Adrenal gland (tissue), 12 donors: ENCODE data around the gene USF1. TPM values are rescaled to one million over a fixed set of nuclear protein-coding genes. Genes with fewer than 3 reads are reported as not detected.

Experiments
- DNase-seq, 7 donors: peaks; one replicate each; pipeline ENCODE4 v3.0.0-alpha.2; 2019 to 2020
- H3K27ac ChIP-seq, 5 donors: fragments of 200-600 bp; sonication (generic) in 4 of 5; 1 replicate in 3 of 5; 2 replicates in 2 of 5; pipeline versions ENCODE4 v1.5.1 to v1.8.0; 2016 to 2020; ENCODE audit warnings: mild to moderate bottlenecking in 1 of 5
- H3K27me3 ChIP-seq: fragments of 200-600 bp; 2 replicates; pipeline ENCODE4 v1.8.0; 2021
- H3K36me3 ChIP-seq, 2 donors: fragments of 200-600 bp; replicated peaks in 1 of 2; 1 replicate in 1 of 2; 2 replicates in 1 of 2; pipeline versions ENCODE4 v1.5.1 to v1.8.0; 2018 to 2022
- H3K4me1 ChIP-seq, 2 donors: fragments of 200-600 bp; replicated peaks in 1 of 2; 1 replicate in 1 of 2; 2 replicates in 1 of 2; pipeline versions ENCODE4 v1.5.1 to v1.8.0; 2018 to 2021
- H3K4me3 ChIP-seq, 4 donors: fragments of 200-600 bp; sonication (generic) in 3 of 4; one replicate each; pipeline ENCODE4 v1.5.1; 2016 to 2018
- H3K9me3 ChIP-seq, 3 donors: fragments of 200-600 bp; sonication (generic) in 1 of 3; replicated peaks in 1 of 3; 1 replicate in 2 of 3; 2 replicates in 1 of 3; pipeline versions ENCODE4 v1.5.1 to v1.8.0; 2016 to 2021
- POLR2A ChIP-seq, 2 donors: fragments of 450-650 bp; IDR thresholded peaks; one replicate each; pipeline ENCODE4 v1.6.1; 2017; ENCODE audit warnings: antibody characterized with exemption in 2 of 2, mild to moderate bottlenecking in 2 of 2, moderate library complexity in 1 of 2
- WGBS, 4 donors: extraction: QIAGEN DNeasy Blood & Tissue Kit in 2 of 4; methylation state at CpG; one replicate each; pipeline versions ENCODE4 v1.1.5 to v1.1.7; 2013 to 2017; 5-methylcytosine and 5-hydroxymethylcytosine counted together
- intact Hi-C, 2 donors: fragments of 100-400 bp; cut with DNase I; formaldehyde crosslinking; loops; one replicate each; pipeline versions ENCODE4 v1.14.1 to v1.15.0; 2022 to 2023
- polyA plus RNA-seq, 3 donors: library from polyadenylated mRNA; stranded (reverse); fragments of 200-250 nt in 2 of 3; fragments of 350-450 nt in 1 of 3; fragmentation: Illumina TruSeq in 1 of 3; extraction: RNeasy Lipid Tissue Mini Kit (QIAGEN cat#74804) in 1 of 3; gene quantifications; one replicate each; pipeline ENCODE4 v1.2.3, GENCODE V29; 2013 to 2014
- total RNA-seq, 9 donors: library from RNA; depleted of rRNA in 4 of 9; stranded (reverse); fragments of >200 nt in 4 of 9; fragments of 120-200 nt in 1 of 9; fragmentation: NEBNext Ultra II Directional in 1 of 9; extraction: Animal tissue kit (Norgen Biotek cat#: 25700) in 1 of 9; gene quantifications; one replicate each; pipeline versions ENCODE4 v1.1.0 to v1.2.4, GENCODE V29; 2013 to 2023
- TF ChIP-seq, protein P1 (sequence below), 6 experiments: fragments of 450-650 bp in 4 of 6; fragments of 200-600 bp in 2 of 6; sonication (generic) in 1 of 6; IDR thresholded peaks; 1 replicate in 5 of 6; 2 replicates in 1 of 6; pipeline versions ENCODE4 v1.5.1 to v1.8.0; 2016 to 2021; ENCODE audit warnings: antibody characterized with exemption in 6 of 6, mild to moderate bottlenecking in 2 of 6, moderate library complexity in 1 of 6
- donor health status: healthy with polysubstance abuse.
- donor health status: Bipolar disorder and iron deficiency.
- donor health status: DM: yes; HTN: yes; CAD: no.
- donor health status: DM: no; HTN: no; CAD: no.
- donor health status: DM: no; HTN: no; CAD: no.
- donor health status: DM: yes; HTN: yes; CAD: no.

Gene USF1
- total and polyA plus RNA-seq, 12 donors, result 41.3 to 153 (median 63.7) TPM

DNA sequence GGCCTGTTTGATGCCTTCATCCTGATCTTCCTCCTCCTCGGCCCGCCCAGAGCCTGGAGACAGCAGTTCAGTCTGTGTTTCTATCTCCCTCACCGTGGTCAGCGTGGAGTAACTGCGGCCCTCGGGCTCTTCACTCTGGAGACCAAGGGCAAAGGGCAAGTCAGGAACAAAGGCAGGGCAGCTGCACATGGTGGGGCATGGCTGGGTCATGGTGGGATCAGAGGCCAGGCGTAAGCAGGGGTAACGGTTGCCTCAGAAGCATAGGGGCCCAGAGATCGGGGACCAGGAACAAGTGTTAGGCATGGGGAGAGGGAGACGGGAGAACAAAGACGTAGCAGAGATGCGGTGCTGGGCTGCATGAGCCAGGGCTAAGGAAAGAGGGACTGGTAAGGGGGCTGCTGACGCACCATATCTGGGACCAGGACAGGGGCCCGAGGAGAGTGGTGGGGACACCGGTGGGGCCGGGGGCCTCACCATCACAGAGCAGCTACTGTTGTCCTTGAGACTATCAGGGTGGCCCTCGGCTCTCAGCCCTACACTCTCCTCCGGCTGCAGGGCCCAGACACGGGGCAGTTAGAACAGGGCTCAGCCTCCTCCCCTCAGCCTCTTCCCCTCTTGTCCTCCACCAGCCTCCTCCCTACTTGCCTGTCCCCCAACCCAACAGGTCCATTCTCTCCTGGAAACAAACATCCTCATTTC is 27.1 kb upstream of the USF1 start:
- TF ChIP-seq, protein P1, sequence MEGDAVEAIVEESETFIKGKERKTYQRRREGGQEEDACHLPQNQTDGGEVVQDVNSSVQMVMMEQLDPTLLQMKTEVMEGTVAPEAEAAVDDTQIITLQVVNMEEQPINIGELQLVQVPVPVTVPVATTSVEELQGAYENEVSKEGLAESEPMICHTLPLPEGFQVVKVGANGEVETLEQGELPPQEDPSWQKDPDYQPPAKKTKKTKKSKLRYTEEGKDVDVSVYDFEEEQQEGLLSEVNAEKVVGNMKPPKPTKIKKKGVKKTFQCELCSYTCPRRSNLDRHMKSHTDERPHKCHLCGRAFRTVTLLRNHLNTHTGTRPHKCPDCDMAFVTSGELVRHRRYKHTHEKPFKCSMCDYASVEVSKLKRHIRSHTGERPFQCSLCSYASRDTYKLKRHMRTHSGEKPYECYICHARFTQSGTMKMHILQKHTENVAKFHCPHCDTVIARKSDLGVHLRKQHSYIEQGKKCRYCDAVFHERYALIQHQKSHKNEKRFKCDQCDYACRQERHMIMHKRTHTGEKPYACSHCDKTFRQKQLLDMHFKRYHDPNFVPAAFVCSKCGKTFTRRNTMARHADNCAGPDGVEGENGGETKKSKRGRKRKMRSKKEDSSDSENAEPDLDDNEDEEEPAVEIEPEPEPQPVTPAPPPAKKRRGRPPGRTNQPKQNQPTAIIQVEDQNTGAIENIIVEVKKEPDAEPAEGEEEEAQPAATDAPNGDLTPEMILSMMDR (IDR thresholded peaks at IDR 0.05), result no peak
- no peak for TF ChIP-seq POLR2A (IDR thresholded peaks at IDR 0.05)
- intact Hi-C loops, result no loop called here
- no peak overlapping the region for H3K27ac ChIP-seq

DNA sequence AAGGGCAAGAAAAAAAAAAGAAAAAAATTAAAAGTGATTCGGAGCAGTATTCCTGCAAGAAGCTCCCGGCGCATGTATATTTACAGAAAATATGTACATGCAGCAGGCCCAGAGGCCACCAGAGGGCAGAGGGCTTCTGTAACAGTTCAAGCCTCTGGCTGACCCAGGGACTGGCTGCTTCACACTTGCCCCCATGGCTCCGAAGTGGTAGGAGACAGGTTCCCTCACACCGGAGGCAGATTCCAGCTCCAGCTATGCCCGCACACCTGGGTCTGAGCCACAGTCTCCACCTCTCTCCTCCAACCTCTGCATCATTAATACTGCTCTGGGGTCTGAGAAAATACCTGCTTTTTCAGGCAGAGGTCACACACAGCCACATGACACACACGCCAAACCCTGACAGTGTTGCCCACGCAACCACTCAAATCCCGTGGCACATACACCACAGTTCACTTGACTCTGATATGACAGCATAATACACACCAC is 26.2 kb upstream of the USF1 start:
- intact Hi-C loops, result no loop called here
- no peak overlapping the region for H3K4me3 ChIP-seq
- WGBS, 4 donors, result 66 to 83% (median 72%) methylated on average over 6 to 9 of the region's 9 CpGs
- no peaks in the 10 kb centered on the region for H3K27me3 ChIP-seq
- no peaks in the 10 kb centered on the region for H3K4me1 ChIP-seq
- no peaks in the 10 kb centered on the region for H3K36me3 ChIP-seq
- DNase-seq, result peak in 5 of 7 donors; percentile 50 to 81 (median 65)
- TF ChIP-seq, protein P1 (IDR thresholded peaks at IDR 0.05), result peak; percentile 9 to 72 (median 52)
- no peak for TF ChIP-seq POLR2A (IDR thresholded peaks at IDR 0.05)
- no peak overlapping the region for H3K27ac ChIP-seq
- no peaks in the 10 kb centered on the region for H3K9me3 ChIP-seq

More for the DNA sequence above, 27.1 kb upstream of the USF1 start:
- Histone ChIP-seq H3K4me3 (no peak overlapping the region), H3K9me3 (no peaks in the 10 kb centered on the region), H3K36me3 (no peaks in the 10 kb centered on the region), H3K4me1 (no peaks in the 10 kb centered on the region), H3K27me3 (no peaks in the 10 kb centered on the region)
- no peak for DNase-seq
- WGBS, 4 donors, result 86 to 94% (median 89%) methylated on average over 15 to 19 of the region's 19 CpGs

DNA sequence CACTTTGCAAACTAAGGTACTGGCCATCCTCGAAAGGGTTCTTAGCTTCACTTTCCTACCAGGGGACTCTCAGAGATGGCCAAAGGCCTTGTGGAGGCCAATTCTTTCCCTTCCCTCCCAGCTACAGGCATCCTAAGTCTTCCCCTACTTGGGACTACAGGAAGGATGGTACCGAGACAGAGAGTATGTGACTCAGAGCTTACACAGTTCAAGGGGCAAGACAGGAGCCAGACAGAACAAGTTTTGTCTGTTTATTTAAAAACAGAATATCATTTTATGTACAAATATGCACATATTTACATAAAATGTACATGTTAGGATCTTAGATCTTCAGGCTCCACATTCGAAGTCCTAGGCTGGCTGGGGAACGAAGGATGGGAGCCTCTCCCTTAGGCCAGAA is 25.0 kb upstream of the USF1 start:
- H3K4me1 ChIP-seq, result no peaks in the 10 kb centered on the region
- no peak for DNase-seq
- no peak for TF ChIP-seq POLR2A (IDR thresholded peaks at IDR 0.05)
- TF ChIP-seq, protein P1 (IDR thresholded peaks at IDR 0.05), result no peak
- no peak overlapping the region for H3K27ac ChIP-seq
- intact Hi-C loops, result no loop called here
- no peaks in the 10 kb centered on the region for H3K36me3 ChIP-seq
- H3K9me3 ChIP-seq, result no peaks in the 10 kb centered on the region
- no peaks in the 10 kb centered on the region for H3K27me3 ChIP-seq
- 86 to 91% (median 90%) methylated on average over 4 of the region's 4 CpGs for WGBS, 4 donors
- H3K4me3 ChIP-seq, result no peak overlapping the region

DNA sequence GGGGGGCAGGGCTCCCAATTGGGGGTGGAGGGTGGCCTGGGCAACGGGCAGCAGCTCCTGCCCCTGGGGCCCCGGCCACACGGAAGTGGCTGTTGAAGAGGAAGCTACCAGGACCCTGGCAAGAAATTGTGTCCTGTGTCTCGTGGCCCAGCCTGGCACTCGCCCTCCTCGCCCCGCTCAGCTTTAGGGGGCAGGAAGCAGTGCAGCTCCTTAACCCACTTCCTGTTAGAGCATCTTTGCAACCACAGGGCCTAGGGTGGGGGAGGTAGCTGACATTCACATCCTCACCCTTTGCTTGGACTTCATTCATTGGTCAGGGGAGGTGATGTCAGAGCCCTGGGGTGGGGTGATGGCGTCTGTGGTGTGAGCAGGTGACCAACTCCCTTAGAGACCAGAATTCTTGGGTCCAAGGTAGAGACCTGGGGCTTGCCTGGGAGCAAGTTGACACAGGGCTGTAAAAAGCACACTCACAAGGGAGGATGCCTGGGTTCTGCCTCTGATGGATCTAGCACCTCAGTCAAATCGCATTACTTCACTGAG is 24.0 kb upstream of the USF1 start, which contains the start of gene ARHGAP30:
ARHGAP30 (minus strand) TSS at position 161 of the 540 bp plus-strand sequence. CDS start 267 bp downstream, outside the sequence.
- intact Hi-C loops, result no loop called here
- TF ChIP-seq, protein P1 (IDR thresholded peaks at IDR 0.05), result no peak
- peak; percentile 20 to 37 for TF ChIP-seq POLR2A (IDR thresholded peaks at IDR 0.05)

More for the DNA sequence above, 24.0 kb upstream of the USF1 start, which contains the start of gene ARHGAP30:
- 69 to 78% (median 77%) methylated on average over 3 to 9 of the region's 9 CpGs for WGBS, 4 donors
- Histone ChIP-seq H3K27ac (peak within 1 kb of the TSS; percentile 13 to 87 (median 56)), H3K9me3 (no peaks in the 10 kb centered on the region), H3K4me3 (peak within 1 kb of the TSS in 1 of 4 donors; percentile 55), H3K36me3 (no peaks in the 10 kb centered on the region), H3K27me3 (peaks cover 6% of the 10 kb centered on the region), H3K4me1 (no peaks in the 10 kb centered on the region)
- DNase-seq, result peak; percentile 39 to 81 (median 64)
